Testis (tissue), 2 donors: ENCODE data around the gene STK24.

Experiments
- CTCF ChIP-seq, 3 experiments: fragments of 450-650 bp in 2 of 3; fragments of 200-600 bp in 1 of 3; sonication (generic) in 1 of 3; IDR thresholded peaks; one replicate each; pipeline ENCODE4 v1.5.1; 2016 to 2019; ENCODE audit warnings: antibody characterized with exemption in 3 of 3, mild to moderate bottlenecking in 2 of 3, moderate library complexity in 1 of 3
- POLR2A ChIP-seq: fragments of 450-650 bp; IDR thresholded peaks from one replicate; pipeline ENCODE4 v1.6.1; 2017; ENCODE audit warnings: antibody characterized with exemption, mild to moderate bottlenecking, moderate library complexity

DNA sequence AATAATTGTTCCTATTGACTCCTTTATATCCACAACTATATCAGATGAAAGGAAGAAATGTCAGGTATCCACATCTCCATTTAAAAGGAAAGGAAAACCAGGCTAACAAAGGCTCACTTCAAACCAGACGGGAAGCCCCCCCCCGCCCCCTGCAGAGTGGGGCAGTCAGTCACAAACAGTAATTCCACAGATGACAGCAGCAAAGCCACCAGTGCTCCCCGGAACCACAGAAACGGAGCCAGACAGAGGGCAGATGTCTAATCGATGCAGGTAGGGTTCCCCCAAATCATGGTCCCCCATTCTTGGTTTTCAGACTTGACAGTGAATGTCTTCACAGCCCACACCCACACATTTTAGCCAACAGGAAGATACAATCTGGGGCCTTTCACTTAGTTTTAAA lies 100.8 kb downstream of the STK24 start:
- TF ChIP-seq POLR2A, result no peak
- no peak for TF ChIP-seq CTCF (IDR thresholded peaks at IDR 0.05)
